Mammary epithelial cell (primary cell): ENCODE results near the gene DOCK1.

Experiments
- EZH2 ChIP-seq: IDR thresholded peaks from 2 replicates; pipeline ENCODE4 v1.6.1; 2012; ENCODE audit warnings: low read length, inconsistent platforms, borderline replicate concordance
- TF ChIP-seq, protein P1 (sequence below), 2 donors: IDR thresholded peaks in 1 of 2; conservative IDR thresholded peaks in 1 of 2; 2 replicates each; pipeline ENCODE4 v1.5.1; 2011 to 2012; ENCODE audit warnings: inconsistent platforms in 2 of 2, low read length in 2 of 2, mild to moderate bottlenecking in 2 of 2, control low read depth in 1 of 2, low read depth in 1 of 2; ENCODE audit not compliant: insufficient read depth in 1 of 2; ENCODE audit errors: extremely low read depth in 1 of 2

DNA sequence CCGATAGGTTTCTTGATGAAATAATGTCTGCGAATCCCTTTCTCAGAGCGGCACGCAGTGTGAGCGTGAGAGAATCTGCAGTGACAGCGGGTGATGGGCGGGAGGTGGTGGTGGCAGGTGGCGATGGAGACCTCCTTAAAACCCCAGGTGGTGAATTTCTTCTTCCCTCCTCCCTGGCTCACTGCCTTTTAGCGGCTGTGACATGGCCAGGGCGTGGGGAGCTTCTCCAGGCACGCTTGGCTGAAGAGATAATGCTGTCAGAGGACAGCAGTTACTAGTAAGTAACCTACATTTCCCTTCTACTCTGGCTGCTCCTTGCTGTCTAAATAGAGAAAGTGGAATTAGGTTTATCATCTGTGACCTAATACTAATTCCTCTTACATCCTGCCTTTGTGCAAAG, 432.6 kb downstream of the DOCK1 start:
- TF ChIP-seq, protein P1, sequence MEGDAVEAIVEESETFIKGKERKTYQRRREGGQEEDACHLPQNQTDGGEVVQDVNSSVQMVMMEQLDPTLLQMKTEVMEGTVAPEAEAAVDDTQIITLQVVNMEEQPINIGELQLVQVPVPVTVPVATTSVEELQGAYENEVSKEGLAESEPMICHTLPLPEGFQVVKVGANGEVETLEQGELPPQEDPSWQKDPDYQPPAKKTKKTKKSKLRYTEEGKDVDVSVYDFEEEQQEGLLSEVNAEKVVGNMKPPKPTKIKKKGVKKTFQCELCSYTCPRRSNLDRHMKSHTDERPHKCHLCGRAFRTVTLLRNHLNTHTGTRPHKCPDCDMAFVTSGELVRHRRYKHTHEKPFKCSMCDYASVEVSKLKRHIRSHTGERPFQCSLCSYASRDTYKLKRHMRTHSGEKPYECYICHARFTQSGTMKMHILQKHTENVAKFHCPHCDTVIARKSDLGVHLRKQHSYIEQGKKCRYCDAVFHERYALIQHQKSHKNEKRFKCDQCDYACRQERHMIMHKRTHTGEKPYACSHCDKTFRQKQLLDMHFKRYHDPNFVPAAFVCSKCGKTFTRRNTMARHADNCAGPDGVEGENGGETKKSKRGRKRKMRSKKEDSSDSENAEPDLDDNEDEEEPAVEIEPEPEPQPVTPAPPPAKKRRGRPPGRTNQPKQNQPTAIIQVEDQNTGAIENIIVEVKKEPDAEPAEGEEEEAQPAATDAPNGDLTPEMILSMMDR (conservative IDR thresholded peaks at IDR 0.05 in 1 of 2, IDR thresholded peaks at IDR 0.05 in 1 of 2; ENCODE audit: extremely low read depth in 1 of 2, insufficient read depth in 1 of 2, low read depth in 1 of 2, low read length in 2 of 2), result no peak
- TF ChIP-seq EZH2, result no peak
